CD4-positive, alpha-beta memory T cell (primary cell): Measurements from ENCODE around the gene EVC. TPM values are rescaled to one million over a fixed set of nuclear protein-coding genes. Genes with fewer than 3 reads are reported as not detected.

ENCODE experiments used
- CTCF ChIA-PET: fragments of 350-600 bp; sonication (Branson Sonifier 250); formaldehyde crosslinking; loops from one replicate; lab custom pipeline; 2021; ENCODE audit warnings: inconsistent platforms; ENCODE audit not compliant: partially characterized antibody; lab: Charles Lee
- POLR2A ChIA-PET: fragments of 350-600 bp; sonication (Branson Sonifier 250); formaldehyde crosslinking; loops from one replicate; lab custom pipeline; 2021; ENCODE audit not compliant: partially characterized antibody; lab: Charles Lee
- DNase-seq, 5 donors: peaks; one replicate each; pipeline versions ENCODE4 v3.0.0 to v3.0.0-alpha.2; 2020 to 2022; ENCODE audit warnings: mixed read lengths in 1 of 5
- H3K27ac ChIP-seq: one replicate; pipeline ENCODE4 v1.7.0; 2013; ENCODE audit warnings: low read depth, low read length
- H3K27me3 ChIP-seq: 2 replicates; pipeline ENCODE4 v1.7.0; 2013; ENCODE audit warnings: mild to moderate bottlenecking, low read length, moderate library complexity; ENCODE audit not compliant: insufficient read depth
- H3K36me3 ChIP-seq: 2 replicates; pipeline ENCODE4 v1.7.0; 2013; ENCODE audit warnings: mild to moderate bottlenecking, low read length, moderate library complexity; ENCODE audit not compliant: insufficient read depth
- H3K4me1 ChIP-seq: 2 replicates; pipeline ENCODE4 v1.7.0; 2013; ENCODE audit warnings: mild to moderate bottlenecking, low read length, moderate library complexity; ENCODE audit not compliant: insufficient read depth
- H3K4me3 ChIP-seq, 2 donors: one replicate each; pipeline ENCODE4 v1.7.0; 2013; ENCODE audit warnings: low read length in 2 of 2, mild to moderate bottlenecking in 1 of 2
- H3K9me3 ChIP-seq, 2 donors: one replicate each; pipeline ENCODE4 v1.7.0; 2013; ENCODE audit warnings: low read length in 2 of 2, control low read depth in 1 of 2; ENCODE audit not compliant: control insufficient read depth in 1 of 2
- H3K27ac Mint-ChIP-seq, 7 donors: one replicate each; pipeline ENCODE4 v1.8.0; 2020 to 2021; ENCODE audit warnings: mixed read lengths in 7 of 7, mild to moderate bottlenecking in 6 of 7, inconsistent platforms in 3 of 7, moderate library complexity in 3 of 7
- H3K27me3 Mint-ChIP-seq, 2 donors: one replicate each; pipeline ENCODE4 v1.8.0; 2020 to 2021; ENCODE audit warnings: mixed read lengths in 2 of 2
- H3K36me3 Mint-ChIP-seq, 2 donors: one replicate each; pipeline ENCODE4 v1.8.0; 2020 to 2021; ENCODE audit warnings: mixed read lengths in 2 of 2, inconsistent platforms in 1 of 2, mild to moderate bottlenecking in 1 of 2
- H3K4me1 Mint-ChIP-seq, 4 donors: one replicate each; pipeline ENCODE4 v1.8.0; 2020 to 2021; ENCODE audit warnings: mixed read lengths in 4 of 4, mild to moderate bottlenecking in 1 of 4
- H3K4me3 Mint-ChIP-seq, 8 donors: one replicate each; pipeline ENCODE4 v1.8.0; 2020 to 2021; ENCODE audit warnings: mixed read lengths in 8 of 8, mild to moderate bottlenecking in 7 of 8, moderate library complexity in 6 of 8, inconsistent platforms in 3 of 8
- H3K9me3 Mint-ChIP-seq, 8 donors: one replicate each; pipeline ENCODE4 v1.8.0; 2020 to 2021; ENCODE audit warnings: mixed read lengths in 8 of 8, mild to moderate bottlenecking in 5 of 8, inconsistent platforms in 3 of 8, moderate library complexity in 1 of 8
- intact Hi-C: fragments of 100-400 bp; cut with micrococcal nuclease; formaldehyde crosslinking; loops from one replicate; pipeline ENCODE4 v1.15.1; 2023
- polyA plus RNA-seq, 2 donors: library from polyadenylated mRNA; unstranded; fragments of 300-500 nt; fragmentation: Illumina TruSeq; gene quantifications; one replicate each; pipeline ENCODE4 v1.2.3, GENCODE V29; 2021
- total RNA-seq, 2 experiments: library from RNA; stranded (reverse); gene quantifications; one replicate each; pipeline ENCODE4 v1.2.3, GENCODE V29; 2021

EVC gene
- total and polyA plus RNA-seq, 4 experiments from 2014 or later: 0.17 to 2.9 (median 2.1) TPM; not detected in 1

- H3K27me3 Mint-ChIP-seq: no peaks in the 10 kb centered on the region
- H3K4me3 ChIP-seq: no peak overlapping the region
- H3K36me3 ChIP-seq: no peaks in the 10 kb centered on the region
- H3K4me1 ChIP-seq: no peaks in the 10 kb centered on the region
- no peak overlapping the region for H3K27ac Mint-ChIP-seq
- H3K36me3 Mint-ChIP-seq: no peaks in the 10 kb centered on the region
- H3K27ac ChIP-seq: no peak overlapping the region
- DNase-seq: no peak
- no peaks in the 10 kb centered on the region for H3K27me3 ChIP-seq
- intact Hi-C loops: no loop called here
- H3K9me3 Mint-ChIP-seq: peaks cover 0 to 2% (median 0%) of the 10 kb centered on the region in 8 donors
- no peaks in the 10 kb centered on the region for H3K9me3 ChIP-seq
- H3K4me3 Mint-ChIP-seq: no peak overlapping the region
- H3K4me1 Mint-ChIP-seq: no peaks in the 10 kb centered on the region
- ChIA-PET POLR2A (no interaction called here), CTCF (no interaction called here)
These were observed 87.5 kb downstream of the EVC start for GRCh38 chr4:5798462-5798861.

- intact Hi-C loops: no loop called here
- Mint-ChIP-seq H3K4me3 (no peak overlapping the region), H3K9me3 (peaks cover 0 to 2% (median 0%) of the 10 kb centered on the region in 8 donors)
These were observed 87.9 kb downstream of the EVC start for GRCh38 chr4:5798946-5799345.

GRCh38 chr4:5799406-5799805 is 88.4 kb downstream of the EVC start:
- CTCF ChIA-PET: no interaction called here
- Mint-ChIP-seq H3K4me1 (no peaks in the 10 kb centered on the region), H3K27ac (no peak overlapping the region), H3K27me3 (no peaks in the 10 kb centered on the region), H3K9me3 (peaks cover 0 to 2% (median 0%) of the 10 kb centered on the region in 8 donors), H3K36me3 (no peaks in the 10 kb centered on the region), H3K4me3 (no peak overlapping the region)
- Histone ChIP-seq H3K4me1 (no peaks in the 10 kb centered on the region), H3K36me3 (no peaks in the 10 kb centered on the region), H3K9me3 (no peaks in the 10 kb centered on the region), H3K4me3 (no peak overlapping the region), H3K27ac (no peak overlapping the region), H3K27me3 (no peaks in the 10 kb centered on the region)
- DNase-seq: no peak
- POLR2A ChIA-PET: no interaction called here
- intact Hi-C loops: no loop called here

More at GRCh38 chr4:5798946-5799345, 87.9 kb downstream of the EVC start:
- H3K27me3 ChIP-seq: no peaks in the 10 kb centered on the region
- H3K9me3 ChIP-seq: no peaks in the 10 kb centered on the region
- Mint-ChIP-seq H3K27ac (no peak overlapping the region), H3K27me3 (no peaks in the 10 kb centered on the region), H3K36me3 (no peaks in the 10 kb centered on the region), H3K4me1 (no peaks in the 10 kb centered on the region)
- H3K4me3 ChIP-seq: no peak overlapping the region
- H3K4me1 ChIP-seq: no peaks in the 10 kb centered on the region
- no peaks in the 10 kb centered on the region for H3K36me3 ChIP-seq
- no peak for DNase-seq
- ChIA-PET CTCF (no interaction called here), POLR2A (no interaction called here)
- no peak overlapping the region for H3K27ac ChIP-seq

- Histone ChIP-seq H3K27ac (no peak overlapping the region), H3K27me3 (no peaks in the 10 kb centered on the region), H3K36me3 (no peaks in the 10 kb centered on the region), H3K4me1 (no peaks in the 10 kb centered on the region), H3K9me3 (no peaks in the 10 kb centered on the region), H3K4me3 (no peak overlapping the region)
- ChIA-PET POLR2A (no interaction called here), CTCF (no interaction called here)
- intact Hi-C loops: no loop called here
- no peaks in the 10 kb centered on the region for H3K36me3 Mint-ChIP-seq
- H3K27me3 Mint-ChIP-seq: no peaks in the 10 kb centered on the region
- H3K4me1 Mint-ChIP-seq: no peaks in the 10 kb centered on the region
- H3K4me3 Mint-ChIP-seq: no peak overlapping the region
- H3K27ac Mint-ChIP-seq: no peak overlapping the region
- DNase-seq: no peak
- peaks cover 0 to 2% (median 0%) of the 10 kb centered on the region in 8 donors for H3K9me3 Mint-ChIP-seq
These were observed 89.5 kb downstream of the EVC start for GRCh38 chr4:5800496-5800895.

- no peaks in the 10 kb centered on the region for H3K27me3 ChIP-seq
- ChIA-PET POLR2A (no interaction called here), CTCF (interaction anchor here (0.6 kb wide), 1 partner anchor 11 kb away, joined by 3 read pairs; no protein-coding TSS in a partner anchor)
- H3K4me3 Mint-ChIP-seq: no peak overlapping the region
- H3K36me3 ChIP-seq: no peaks in the 10 kb centered on the region
- no peaks in the 10 kb centered on the region for H3K4me1 ChIP-seq
- no peak overlapping the region for H3K27ac Mint-ChIP-seq
- no peaks in the 10 kb centered on the region for H3K36me3 Mint-ChIP-seq
- intact Hi-C loops: no loop called here
- no peaks in the 10 kb centered on the region for H3K4me1 Mint-ChIP-seq
- no peaks in the 10 kb centered on the region for H3K9me3 Mint-ChIP-seq
- no peak for DNase-seq
- H3K27me3 Mint-ChIP-seq: no peaks in the 10 kb centered on the region
- no peak overlapping the region for H3K27ac ChIP-seq
- H3K4me3 ChIP-seq: no peak overlapping the region
- no peaks in the 10 kb centered on the region for H3K9me3 ChIP-seq
These were observed 90.7 kb downstream of the EVC start for GRCh38 chr4:5801696-5802095.

- Histone ChIP-seq H3K9me3 (no peaks in the 10 kb centered on the region), H3K36me3 (no peaks in the 10 kb centered on the region), H3K4me1 (no peaks in the 10 kb centered on the region), H3K27ac (no peak overlapping the region), H3K4me3 (no peak overlapping the region), H3K27me3 (no peaks in the 10 kb centered on the region)
- Mint-ChIP-seq H3K27ac (no peak overlapping the region), H3K4me1 (no peaks in the 10 kb centered on the region), H3K36me3 (no peaks in the 10 kb centered on the region), H3K9me3 (no peaks in the 10 kb centered on the region), H3K4me3 (no peak overlapping the region), H3K27me3 (no peaks in the 10 kb centered on the region)
- DNase-seq: no peak
- ChIA-PET POLR2A (no interaction called here), CTCF (interaction anchor here (0.6 to 2.1 kb wide), 2 partner anchors 10 kb away, joined by 3 to 7 read pairs; no protein-coding TSS in a partner anchor)
- intact Hi-C loops: no loop called here
These were observed 91.6 kb downstream of the EVC start for GRCh38 chr4:5802565-5802964.

- intact Hi-C loops: no loop called here
These were observed 93.7 kb downstream of the EVC start for GRCh38 chr4:5804656-5805055.

GRCh38 chr4:5805270-5805669 is 94.3 kb downstream of the EVC start:
- ChIA-PET CTCF (no interaction called here), POLR2A (no interaction called here)
- Histone ChIP-seq H3K36me3 (no peaks in the 10 kb centered on the region), H3K9me3 (no peaks in the 10 kb centered on the region), H3K4me1 (no peaks in the 10 kb centered on the region), H3K27ac (no peak overlapping the region), H3K27me3 (no peaks in the 10 kb centered on the region), H3K4me3 (no peak overlapping the region)
- no peaks in the 10 kb centered on the region for H3K4me1 Mint-ChIP-seq
- no peak overlapping the region for H3K27ac Mint-ChIP-seq
- no peaks in the 10 kb centered on the region for H3K36me3 Mint-ChIP-seq
- no peak for DNase-seq
- intact Hi-C loops: no loop called here
- H3K27me3 Mint-ChIP-seq: no peaks in the 10 kb centered on the region
- no peaks in the 10 kb centered on the region for H3K9me3 Mint-ChIP-seq
- H3K4me3 Mint-ChIP-seq: no peak overlapping the region

More at GRCh38 chr4:5804656-5805055, 93.7 kb downstream of the EVC start:
- H3K4me3 ChIP-seq: no peak overlapping the region
- Mint-ChIP-seq H3K36me3 (no peaks in the 10 kb centered on the region), H3K4me1 (no peaks in the 10 kb centered on the region), H3K27ac (no peak overlapping the region), H3K9me3 (no peaks in the 10 kb centered on the region), H3K4me3 (no peak overlapping the region), H3K27me3 (no peaks in the 10 kb centered on the region)
- no peak overlapping the region for H3K27ac ChIP-seq
- H3K36me3 ChIP-seq: no peaks in the 10 kb centered on the region
- ChIA-PET POLR2A (no interaction called here), CTCF (interaction anchor here (2.1 kb wide), 1 partner anchor 8 kb away, joined by 7 read pairs; no protein-coding TSS in a partner anchor)
- H3K27me3 ChIP-seq: no peaks in the 10 kb centered on the region
- no peak for DNase-seq
- no peaks in the 10 kb centered on the region for H3K9me3 ChIP-seq
- no peaks in the 10 kb centered on the region for H3K4me1 ChIP-seq
